B cell (primary cell): ENCODE data around the gene PDP2. TPM values are rescaled to one million over a fixed set of nuclear protein-coding genes. Genes with fewer than 3 reads are reported as not detected.

Source experiments
- ATAC-seq: fragments of 200-7000 bp; cut with Tn5 transposase; one replicate; pipeline ENCODE4 v1.10.0; 2021; ENCODE audit warnings: low read depth, mild to moderate bottlenecking, moderate number of reproducible peaks, moderate library complexity
- CTCF ChIA-PET: fragments of 350-600 bp; sonication (Branson Sonifier 250); formaldehyde crosslinking; loops from one replicate; lab custom pipeline; 2021; ENCODE audit warnings: antibody characterized with exemption, inconsistent platforms; lab: Charles Lee
- POLR2A ChIA-PET: fragments of 350-600 bp; sonication (Branson Sonifier 250); formaldehyde crosslinking; loops from one replicate; lab custom pipeline; 2021; ENCODE audit warnings: antibody characterized with exemption; lab: Charles Lee
- DNase-seq: peaks from one replicate; pipeline ENCODE4 v3.0.0; 2013
- H2AFZ ChIP-seq: 2 replicates; pipeline ENCODE4 v1.6.1; 2012; ENCODE audit warnings: mild to moderate bottlenecking, low read depth, low read length; ENCODE audit not compliant: insufficient read depth, poor library complexity, severe bottlenecking
- H3K27ac ChIP-seq, 2 donors: 1 replicate in 1 of 2; 2 replicates in 1 of 2; pipeline ENCODE4 v1.5.1; 2012 to 2013; ENCODE audit warnings: low read length in 2 of 2, mild to moderate bottlenecking in 2 of 2, moderate library complexity in 1 of 2
- H3K27me3 ChIP-seq, 4 experiments: fragments of 200-600 bp in 1 of 4; sonication (generic) in 1 of 4; replicated peaks in 1 of 4; 1 replicate in 2 of 4; 2 replicates in 2 of 4; pipeline versions ENCODE4 v1.6.1 to v1.7.0; 2013 to 2016; ENCODE audit warnings: low read length in 3 of 4, mild to moderate bottlenecking in 2 of 4, mixed read lengths in 1 of 4, moderate library complexity in 1 of 4; ENCODE audit not compliant: insufficient read depth in 4 of 4, control insufficient read depth in 3 of 4; ENCODE audit errors: control extremely low read depth in 1 of 4
- H3K36me3 ChIP-seq, 2 experiments: replicated peaks in 1 of 2; 1 replicate in 1 of 2; 2 replicates in 1 of 2; pipeline versions ENCODE4 v1.6.1 to v1.7.1; 2013; ENCODE audit warnings: low read length in 1 of 2; ENCODE audit not compliant: insufficient read depth in 2 of 2, control insufficient read depth in 1 of 2; ENCODE audit errors: control extremely low read depth in 1 of 2, extremely low read depth in 1 of 2
- H3K4me1 ChIP-seq, 2 donors: fragments of 200-600 bp in 1 of 2; sonication (generic) in 1 of 2; 1 replicate in 1 of 2; 2 replicates in 1 of 2; pipeline versions ENCODE4 v1.5.1 to v1.6.1; 2013 to 2017; ENCODE audit warnings: low read length in 2 of 2; ENCODE audit not compliant: control insufficient read depth in 2 of 2, insufficient read depth in 2 of 2
- H3K4me2 ChIP-seq: replicated peaks from 2 replicates; pipeline ENCODE3; 2012; ENCODE audit warnings: mild to moderate bottlenecking, low read depth, low read length; ENCODE audit not compliant: poor library complexity, severe bottlenecking
- H3K4me3 ChIP-seq, 5 experiments: fragments of 200-600 bp in 1 of 5; sonication (generic) in 1 of 5; 1 replicate in 3 of 5; 2 replicates in 2 of 5; pipeline versions ENCODE4 v1.5.1 to v1.7.0; 2011 to 2016; ENCODE audit warnings: low read length in 4 of 5, mild to moderate bottlenecking in 4 of 5, low read depth in 2 of 5, control low read depth in 1 of 5, moderate library complexity in 1 of 5; ENCODE audit not compliant: insufficient read depth in 1 of 5; ENCODE audit errors: control extremely low read depth in 1 of 5, extremely low read depth in 1 of 5
- H3K79me2 ChIP-seq: fragments of 200-600 bp; sonication (generic); one replicate; pipeline ENCODE4 v1.6.0; 2016; ENCODE audit warnings: low read length; ENCODE audit not compliant: control insufficient read depth, insufficient read depth
- H3K9ac ChIP-seq: fragments of 200-600 bp; sonication (generic); 2 replicates; pipeline ENCODE4 v1.6.1; 2017; ENCODE audit warnings: mild to moderate bottlenecking, low read length, moderate library complexity
- H3K9me3 ChIP-seq, 3 donors: one replicate each; pipeline versions ENCODE4 v1.6.1 to v1.7.1; 2013; ENCODE audit warnings: low read length in 2 of 3; ENCODE audit not compliant: control insufficient read depth in 2 of 3, insufficient read depth in 1 of 3; ENCODE audit errors: control extremely low read depth in 1 of 3
- H4K20me1 ChIP-seq: 2 replicates; pipeline ENCODE4 v1.6.0; 2012; ENCODE audit warnings: mild to moderate bottlenecking, low read length; ENCODE audit not compliant: insufficient read depth, control insufficient read depth, poor library complexity, severe bottlenecking
- H3K27ac Mint-ChIP-seq: one replicate; pipeline ENCODE4 v1.8.0; 2021; ENCODE audit warnings: mixed read lengths
- H3K27me3 Mint-ChIP-seq: one replicate; pipeline ENCODE4 v1.8.0; 2021; ENCODE audit warnings: mixed read lengths
- H3K4me1 Mint-ChIP-seq: one replicate; pipeline ENCODE4 v1.8.0; 2021; ENCODE audit warnings: mixed read lengths
- H3K4me3 Mint-ChIP-seq: one replicate; pipeline ENCODE4 v1.8.0; 2021; ENCODE audit warnings: mixed read lengths
- H3K9me3 Mint-ChIP-seq: one replicate; pipeline ENCODE4 v1.8.0; 2022; ENCODE audit warnings: mixed read lengths; ENCODE audit not compliant: insufficient read depth
- CTCF ChIP-seq: fragments of 200-600 bp; IDR thresholded peaks from one replicate; pipeline ENCODE4 v1.8.0; 2022; ENCODE audit warnings: antibody characterized with exemption, mild to moderate bottlenecking
- EZH2 ChIP-seq: IDR thresholded peaks from 2 replicates; pipeline ENCODE4 v1.6.1; 2012; ENCODE audit warnings: borderline replicate concordance, low read depth, mild to moderate bottlenecking, moderate library complexity, low read length; ENCODE audit not compliant: insufficient read depth, poor library complexity, severe bottlenecking
- WGBS: methylation state at CpG from one replicate; pipeline ENCODE4 v1.1.5; 2013; ENCODE audit warnings: missing lambda C conversion rate; ENCODE audit not compliant: insufficient coverage; 5-methylcytosine and 5-hydroxymethylcytosine counted together
- intact Hi-C: fragments of 100-400 bp; cut with micrococcal nuclease; formaldehyde crosslinking; loops from one replicate; pipeline ENCODE4 v1.10.0; 2022
- polyA plus RNA-seq: library from polyadenylated mRNA; depleted of rRNA; stranded (reverse); fragments of >200 nt; gene quantifications from 2 replicates; pipeline ENCODE4 v1.2.3, GENCODE V29; 2012
- total RNA-seq, 2 donors: library from RNA; stranded (reverse); fragments of 120-200 nt in 1 of 2; gene quantifications; 1 replicate in 1 of 2; 2 replicates in 1 of 2; pipeline versions ENCODE4 v1.2.3 to v1.2.4, GENCODE V29; 2013 to 2022

Gene PDP2
- total and polyA plus RNA-seq, 2 donors (not counting 1 experiment from before 2014, with no cell fraction given) = 1.9 to 18.7 TPM

DNA sequence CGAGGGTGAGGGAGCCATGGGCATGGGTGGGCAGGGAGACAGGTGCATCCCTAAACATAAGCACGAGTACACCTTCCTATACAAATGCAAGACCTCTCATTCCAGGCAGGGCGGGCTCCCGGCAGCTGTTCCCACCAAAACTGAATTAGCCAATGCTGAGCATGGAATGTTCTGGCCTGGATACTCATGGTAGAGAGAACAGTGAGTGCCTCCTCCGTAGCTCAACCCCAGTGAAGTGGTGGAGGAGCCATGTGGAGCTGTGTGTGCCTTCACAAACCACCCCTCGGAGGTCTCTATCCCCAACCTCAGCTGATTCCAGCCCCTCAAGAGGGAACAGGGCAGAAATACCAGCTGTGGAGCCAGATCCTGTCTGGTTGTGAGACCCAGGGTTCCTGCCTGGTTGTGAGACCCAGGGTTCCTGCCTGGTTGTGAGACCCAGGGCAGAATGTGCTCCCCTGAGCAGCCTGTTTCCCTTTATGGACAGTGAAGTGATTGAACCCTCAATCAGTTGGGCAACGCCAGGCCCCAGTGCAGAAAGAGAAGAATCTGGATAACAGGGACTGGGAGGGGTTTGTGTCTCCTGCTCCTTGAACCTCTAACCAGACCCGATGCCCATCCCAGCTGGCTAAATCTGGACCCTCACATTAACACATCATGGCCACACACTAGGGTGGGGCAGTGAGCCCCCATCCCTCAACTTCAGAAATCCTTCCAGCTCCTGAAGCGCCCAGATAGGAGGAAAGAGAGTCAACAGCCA is 40.8 kb downstream of the PDP2 start:
- Histone ChIP-seq H3K4me1 (peaks cover 11 to 12% of the 10 kb centered on the region in 2 donors), H3K79me2 (no peaks in the 10 kb centered on the region), H3K9ac (no peak overlapping the region), H3K9me3 (peaks cover 0 to 8% (median 0%) of the 10 kb centered on the region in 3 donors), H3K4me3 (no peak overlapping the region), H2AFZ (no peak overlapping the region), H4K20me1 (no peaks in the 10 kb centered on the region), H3K27ac (no peak overlapping the region), H3K27me3 (peaks cover 0 to 35% (median 13%) of the 10 kb centered on the region in 4 experiments), H3K4me2 (no peak overlapping the region), H3K36me3 (no peaks in the 10 kb centered on the region)
- Mint-ChIP-seq H3K4me3 (no peak overlapping the region), H3K27ac (no peak overlapping the region), H3K27me3 (peaks cover 38% of the 10 kb centered on the region), H3K9me3 (no peaks in the 10 kb centered on the region), H3K4me1 (peaks cover 12% of the 10 kb centered on the region)
- 76% methylated on average over 3 of the region's 9 CpGs for WGBS
- intact Hi-C loops = no loop called here
- ChIA-PET POLR2A (no interaction called here), CTCF (no interaction called here)
- DNase-seq (no peak), ATAC-seq (no peak)
- no peak for TF ChIP-seq EZH2

GRCh38 chr16:66921729-66922450 is 41.6 kb downstream of the PDP2 start:
- ATAC-seq (no peak), DNase-seq (no peak)
- no peaks in the 10 kb centered on the region for H3K9me3 Mint-ChIP-seq
- TF ChIP-seq EZH2 (no peak), CTCF (no peak)
- Histone ChIP-seq H3K79me2 (no peaks in the 10 kb centered on the region), H3K4me1 (peaks cover 11 to 12% of the 10 kb centered on the region in 2 donors), H4K20me1 (no peaks in the 10 kb centered on the region), H3K27ac (no peak overlapping the region), H3K27me3 (peaks cover 0 to 42% (median 14%) of the 10 kb centered on the region in 4 experiments), H3K4me3 (no peak overlapping the region), H3K4me2 (no peak overlapping the region), H3K9me3 (peaks cover 0 to 8% (median 0%) of the 10 kb centered on the region in 3 donors), H3K9ac (no peak overlapping the region), H3K36me3 (no peaks in the 10 kb centered on the region), H2AFZ (no peak overlapping the region)
- no peak overlapping the region for H3K4me3 Mint-ChIP-seq
- H3K27ac Mint-ChIP-seq = no peak overlapping the region
- peaks cover 37% of the 10 kb centered on the region for H3K27me3 Mint-ChIP-seq
- WGBS = 83% methylated on average over 39 of the region's 42 CpGs
- ChIA-PET CTCF (no interaction called here), POLR2A (no interaction called here)
- peaks cover 12% of the 10 kb centered on the region for H3K4me1 Mint-ChIP-seq
- intact Hi-C loops = no loop called here
